HG02571 (cell line): ENCODE measurements around the gene FARS2.

ENCODE experiments used
- ATAC-seq: cut with Tn5 transposase; IDR thresholded peaks from one replicate; pipeline ENCODE4 v1.9.1; 2021; ENCODE audit warnings: mild to moderate bottlenecking, moderate library complexity; ENCODE audit not compliant: unreplicated experiment

Gene FARS2

GRCh38 chr6:5745081-5745480 lies 483.8 kb downstream of the FARS2 start:
- no peak for ATAC-seq

DNA sequence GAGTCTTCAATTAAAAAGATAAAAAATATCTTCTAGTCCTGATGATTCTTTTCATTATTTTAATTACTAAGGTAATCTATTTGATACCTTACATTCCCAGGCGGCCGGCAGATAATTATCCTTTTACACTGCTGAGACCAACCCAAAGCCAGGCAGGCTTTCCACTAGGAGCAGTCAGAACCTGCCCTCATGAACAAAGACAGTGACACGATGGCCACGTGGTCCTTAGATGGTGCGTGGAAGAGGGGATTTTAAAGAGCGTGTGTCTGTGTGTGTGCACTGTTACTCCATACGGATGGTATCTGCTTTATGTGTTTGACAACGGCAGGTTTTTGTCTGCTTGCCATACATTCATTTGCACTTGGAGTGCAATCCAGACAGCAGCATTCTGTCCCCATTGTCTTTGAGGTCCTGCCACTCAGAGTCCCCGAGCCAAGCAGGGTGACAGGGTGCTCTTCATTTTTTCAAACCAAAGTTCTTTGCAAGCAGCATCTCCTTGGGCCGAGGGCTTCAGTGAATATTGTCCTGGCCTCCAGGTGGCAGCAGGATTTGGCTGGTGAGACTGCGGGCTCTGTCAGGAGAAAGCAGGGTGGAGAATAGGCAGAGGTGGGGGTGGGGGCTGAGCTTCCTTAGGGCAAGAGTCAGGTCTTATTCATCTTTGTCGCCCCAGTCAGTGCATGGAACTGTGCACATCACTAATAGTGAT lies 484.9 kb downstream of the FARS2 start:
- ATAC-seq, result no peak

- ATAC-seq, result no peak
Observed at GRCh38 chr6:5746759-5747130, 485.4 kb downstream of the FARS2 start.

- no peak for ATAC-seq
Observed at GRCh38 chr6:5747379-5747778, 486.1 kb downstream of the FARS2 start.

DNA sequence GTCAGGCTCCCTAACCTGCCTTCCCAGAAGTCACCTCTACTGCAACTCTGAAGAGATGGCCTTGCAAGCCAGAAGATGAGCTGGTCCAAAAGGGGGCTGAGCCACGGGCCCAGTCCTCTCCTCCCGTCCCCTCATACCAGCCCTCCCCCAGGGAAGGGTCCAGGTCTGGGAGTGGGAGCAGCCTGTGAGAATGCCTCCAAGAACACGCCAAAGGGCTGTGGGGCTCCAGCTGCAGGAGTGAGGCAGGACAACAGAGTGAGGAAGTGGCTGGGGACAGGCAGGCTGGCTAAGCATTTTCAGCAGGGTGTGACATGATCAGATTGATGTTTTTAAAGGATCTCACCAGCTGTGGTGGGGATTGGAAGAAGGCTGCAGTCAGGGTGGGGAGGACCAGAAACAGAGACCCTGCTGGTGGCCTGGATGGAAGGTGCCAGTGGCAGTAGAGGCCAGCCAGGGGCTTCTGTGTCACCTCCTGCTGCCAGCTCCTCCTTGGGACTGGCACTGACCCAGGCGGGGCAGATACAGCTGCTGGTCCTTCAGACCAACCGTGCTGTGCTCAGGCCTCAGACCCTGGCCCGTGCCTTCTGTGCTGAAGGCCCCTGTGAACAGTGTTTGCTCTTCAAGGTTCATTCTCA lies 487.8 kb downstream of the FARS2 start:
- ATAC-seq, result no peak

DNA sequence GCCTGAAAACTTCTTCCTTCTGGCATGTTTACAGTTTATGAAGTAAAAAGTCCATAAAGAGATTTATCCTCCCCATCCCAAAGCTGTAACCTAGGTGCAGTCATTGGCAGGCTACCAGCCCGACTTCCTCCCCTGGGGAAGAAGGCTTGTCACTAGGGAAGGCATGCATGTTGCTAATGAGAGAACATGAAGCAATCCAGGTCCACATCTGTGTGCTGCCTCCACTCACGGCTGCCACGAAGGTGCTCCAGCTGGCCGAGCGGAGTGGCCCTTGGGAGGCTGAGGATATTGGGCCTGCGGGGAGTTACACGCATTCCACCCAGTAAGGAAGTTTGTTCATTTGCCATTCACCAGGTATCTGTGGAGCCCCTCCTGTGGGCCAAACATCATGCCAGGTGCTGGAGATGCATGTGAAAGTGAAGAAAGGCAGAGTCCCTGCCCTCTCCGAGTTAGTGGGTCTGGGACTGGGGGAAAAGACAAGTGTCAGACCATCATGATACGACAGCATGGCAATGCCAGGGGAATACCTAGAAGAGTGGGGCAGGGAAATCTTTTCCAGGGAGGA lies 488.4 kb downstream of the FARS2 start:
- no peak for ATAC-seq

- ATAC-seq, result no peak
Observed at GRCh38 chr6:5751525-5752390, 490.4 kb downstream of the FARS2 start.

DNA sequence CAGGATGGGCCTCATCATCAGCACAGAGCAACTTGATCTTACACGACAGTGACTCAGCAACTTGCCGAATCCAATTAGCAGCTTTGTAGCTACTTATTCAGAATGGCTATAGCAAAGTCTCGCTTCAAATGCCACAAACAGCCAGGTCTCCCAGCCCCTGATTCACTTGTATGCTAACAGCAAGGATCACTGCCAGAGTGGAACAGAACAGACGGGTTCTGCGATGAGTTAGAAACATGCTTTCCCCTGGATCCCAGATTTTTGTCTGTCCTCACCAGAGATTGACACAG lies 491.0 kb downstream of the FARS2 start:
- ATAC-seq, result no peak

DNA sequence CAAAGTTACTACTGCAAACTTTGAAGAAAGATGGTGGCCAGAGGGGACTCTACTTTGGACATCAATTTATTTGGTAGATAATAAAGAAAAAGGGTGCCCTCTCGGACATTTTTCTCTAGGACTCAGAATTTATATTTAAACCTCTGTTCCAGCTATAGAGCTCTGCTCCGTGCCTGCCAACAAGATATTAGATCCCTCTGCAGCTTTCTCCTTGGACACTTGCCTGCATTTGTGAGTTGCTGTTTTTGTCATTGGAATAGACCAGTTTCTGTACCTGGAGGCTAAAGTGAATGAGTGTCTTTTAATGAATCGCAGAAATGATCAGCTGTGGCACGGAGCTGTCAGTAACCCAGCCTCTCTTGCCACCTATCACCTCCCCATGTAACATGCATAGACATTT lies 491.9 kb downstream of the FARS2 start:
- ATAC-seq, result no peak

DNA sequence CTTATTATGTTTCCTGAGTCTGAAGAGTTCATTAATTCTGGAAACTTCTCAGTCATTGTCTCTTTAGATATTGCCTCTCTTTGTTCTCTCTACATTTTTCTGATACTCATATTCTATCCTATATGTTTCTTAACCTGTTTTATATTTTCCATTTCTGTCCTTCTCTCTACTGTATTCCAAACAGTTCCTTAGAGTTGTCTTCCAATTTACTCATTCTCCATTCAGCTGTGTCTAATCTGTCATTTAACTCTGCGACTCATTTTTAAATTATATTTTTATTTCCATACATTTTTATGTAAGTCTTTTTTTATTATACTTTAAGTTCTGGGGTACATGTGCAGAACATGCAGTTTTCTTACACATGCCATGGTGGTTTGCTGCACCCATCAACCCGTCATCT lies 493.6 kb downstream of the FARS2 start:
- no peak for ATAC-seq

- no peak for ATAC-seq
Observed at GRCh38 chr6:5759571-5759970, 498.3 kb downstream of the FARS2 start.

DNA sequence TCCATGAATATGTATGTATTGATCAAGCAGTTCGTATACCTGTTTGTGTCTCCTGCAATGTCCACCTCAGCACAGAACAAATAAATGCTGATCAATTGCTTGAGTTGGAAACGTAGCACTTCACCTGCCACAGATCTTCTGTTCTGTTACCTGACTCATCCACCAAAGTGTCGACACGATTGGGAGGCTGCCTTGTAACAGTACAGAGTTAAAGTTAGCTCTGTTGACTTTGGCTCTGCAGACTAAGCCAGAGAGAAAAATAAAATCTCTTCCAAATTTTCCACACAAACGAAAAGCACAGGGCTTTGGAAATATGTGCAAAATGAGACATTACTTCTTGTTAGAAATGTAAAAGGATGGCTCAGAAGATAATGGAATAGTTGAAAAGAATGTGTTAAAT lies 500.1 kb downstream of the FARS2 start:
- ATAC-seq, result no peak

- no peak for ATAC-seq
Observed at GRCh38 chr6:5762561-5762968, 501.3 kb downstream of the FARS2 start.

GRCh38 chr6:5763407-5763806 lies 502.1 kb downstream of the FARS2 start:
- ATAC-seq, result no peak

DNA sequence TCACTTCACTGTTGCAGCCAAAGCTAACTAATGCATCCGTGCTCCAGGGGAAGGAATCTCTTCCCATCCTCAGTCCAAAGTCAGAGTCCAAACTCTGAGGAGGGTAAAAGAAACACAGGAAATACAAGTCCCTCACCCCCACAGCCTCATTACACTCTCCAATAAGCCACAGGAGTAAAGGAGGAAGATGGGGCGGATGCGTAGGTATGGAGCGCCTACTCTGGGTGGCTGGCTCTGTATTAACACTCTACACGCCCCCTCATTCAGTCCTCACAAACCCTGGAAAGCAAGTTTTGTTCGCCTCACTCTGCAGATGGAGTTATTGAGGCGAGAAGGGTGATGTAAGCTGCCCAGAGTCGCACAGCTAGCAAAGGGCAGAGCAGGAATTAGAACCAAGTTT lies 502.6 kb downstream of the FARS2 start:
- ATAC-seq, result peak; percentile 45

- peak; percentile 59 for ATAC-seq
Observed at GRCh38 chr6:5764401-5764955, 503.2 kb downstream of the FARS2 start.

DNA sequence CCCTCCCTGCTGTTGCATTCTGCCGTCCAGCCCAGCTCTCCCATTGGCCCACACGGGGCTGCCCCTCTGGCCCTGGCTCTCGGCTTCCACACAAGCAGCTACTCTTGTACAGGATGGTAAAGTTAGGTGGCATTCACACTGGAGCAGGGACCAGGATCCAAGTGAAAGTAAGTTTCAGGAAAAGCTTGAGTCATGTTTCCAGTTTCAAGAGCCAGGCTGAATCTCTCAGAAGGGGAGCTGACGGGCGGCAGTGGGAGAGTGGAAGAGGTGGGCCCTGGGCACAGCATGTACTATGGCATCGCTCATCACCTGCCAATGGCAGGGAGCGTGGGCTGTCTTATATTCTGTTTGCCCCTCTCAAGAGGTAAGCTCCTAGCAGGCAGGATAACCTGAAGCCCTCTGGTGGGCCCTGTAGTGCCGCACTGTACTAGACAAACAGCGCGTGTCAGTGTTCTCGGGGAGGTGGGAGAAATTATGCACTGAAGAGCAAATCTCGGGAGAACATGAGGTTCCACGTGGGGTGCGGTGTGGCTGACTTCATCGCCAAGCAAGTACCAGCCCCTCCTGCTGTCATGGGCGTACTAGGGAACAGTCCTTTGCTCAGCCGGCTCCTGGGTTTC lies 503.9 kb downstream of the FARS2 start:
- ATAC-seq, result no peak

- ATAC-seq, result no peak
Observed at GRCh38 chr6:5766260-5766659, 504.9 kb downstream of the FARS2 start.

GRCh38 chr6:5767471-5767870 lies 506.2 kb downstream of the FARS2 start:
- ATAC-seq, result no peak

- ATAC-seq, result no peak
Observed at GRCh38 chr6:5771211-5771610, 509.9 kb downstream of the FARS2 start.

GRCh38 chr6:5771759-5772390 lies 510.6 kb downstream of the FARS2 start:
- ATAC-seq, result no peak
